Fibroblast of lung (primary cell): ENCODE data around the gene ST6GALNAC3. TPM values are rescaled to one million over a fixed set of nuclear protein-coding genes. Genes with fewer than 3 reads are reported as not detected.

ENCODE experiments used
- DNase-seq, 2 donors: peaks; one replicate each; pipeline versions ENCODE4 v3.0.0 to v3.0.0-alpha.2; 2010; ENCODE audit warnings: low read depth in 2 of 2
- H2AFZ ChIP-seq: 2 replicates; pipeline ENCODE4 v1.5.1; 2012; ENCODE audit warnings: low read length, control low read depth, inconsistent platforms
- H3K27ac ChIP-seq: 2 replicates; pipeline ENCODE4 v1.5.1; 2011; ENCODE audit warnings: low read length, control low read depth; ENCODE audit not compliant: insufficient read depth
- H3K27me3 ChIP-seq: 2 replicates; pipeline ENCODE4 v1.5.1; 2011; ENCODE audit warnings: mild to moderate bottlenecking, low read length; ENCODE audit not compliant: control insufficient read depth, insufficient read depth
- H3K36me3 ChIP-seq: 2 replicates; pipeline ENCODE4 v1.5.1; 2011; ENCODE audit warnings: low read length; ENCODE audit not compliant: control insufficient read depth, insufficient read depth
- H3K4me1 ChIP-seq: 2 replicates; pipeline ENCODE4 v1.5.1; 2011; ENCODE audit warnings: low read length; ENCODE audit not compliant: control insufficient read depth, insufficient read depth; ENCODE audit errors: extremely low read depth
- H3K4me2 ChIP-seq: 2 replicates; pipeline ENCODE4 v1.5.1; 2011; ENCODE audit warnings: low read length, control low read depth; ENCODE audit not compliant: insufficient read depth; ENCODE audit errors: extremely low read depth
- H3K4me3 ChIP-seq, 4 experiments: fragments of 200-600 bp in 1 of 4; sonication (generic) in 1 of 4; replicated peaks in 1 of 4; 2 replicates each; pipeline ENCODE4 v1.5.1; 2011 to 2016; ENCODE audit warnings: low read length in 4 of 4, low read depth in 3 of 4, mild to moderate bottlenecking in 3 of 4, control low read depth in 2 of 4, inconsistent platforms in 1 of 4, mixed read lengths in 1 of 4; ENCODE audit not compliant: insufficient read depth in 1 of 4; ENCODE audit errors: control extremely low read depth in 1 of 4
- H3K79me2 ChIP-seq: 2 replicates; pipeline ENCODE4 v1.5.1; 2012; ENCODE audit warnings: mild to moderate bottlenecking, low read length, inconsistent platforms; ENCODE audit not compliant: control insufficient read depth, insufficient read depth
- H3K9ac ChIP-seq: 2 replicates; pipeline ENCODE4 v1.5.1; 2011; ENCODE audit warnings: mild to moderate bottlenecking, low read length, control low read depth; ENCODE audit not compliant: insufficient read depth
- H3K9me3 ChIP-seq: 2 replicates; pipeline ENCODE4 v1.5.1; 2012; ENCODE audit warnings: low read depth, low read length; ENCODE audit not compliant: control insufficient read depth, insufficient read depth
- H4K20me1 ChIP-seq: 2 replicates; pipeline ENCODE4 v1.5.1; 2011; ENCODE audit warnings: low read length; ENCODE audit not compliant: control insufficient read depth, insufficient read depth; ENCODE audit errors: extremely low read depth
- CTCF ChIP-seq, 2 donors: IDR thresholded peaks in 1 of 2; conservative IDR thresholded peaks in 1 of 2; 1 replicate in 1 of 2; 2 replicates in 1 of 2; pipeline ENCODE4 v1.5.1; 2011 to 2012; ENCODE audit warnings: low read length in 2 of 2, control low read depth in 1 of 2, inconsistent platforms in 1 of 2, low read depth in 1 of 2, mild to moderate bottlenecking in 1 of 2
- EZH2 ChIP-seq: IDR thresholded peaks from 2 replicates; pipeline ENCODE4 v1.5.1; 2012; ENCODE audit warnings: low read length, control low read depth, mild to moderate bottlenecking; ENCODE audit errors: missing control alignments
- polyA plus RNA-seq, 2 donors: library from polyadenylated mRNA; depleted of rRNA in 1 of 2; stranded (reverse) in 1 of 2; unstranded in 1 of 2; fragments of >200 nt; gene quantifications; 2 replicates each; pipeline ENCODE4 v1.2.1, GENCODE V29; 2011 to 2012; ENCODE audit warnings: missing spikeins in 1 of 2
- total RNA-seq: library from RNA; depleted of rRNA; stranded (reverse); fragments of >200 nt; gene quantifications from 2 replicates; pipeline ENCODE4 v1.2.1, GENCODE V29; 2014

Gene ST6GALNAC3
- total and polyA plus RNA-seq, 2 donors (not counting 1 experiment from before 2014, with no cell fraction given): 0.34 to 0.66 TPM

GRCh38 chr1:76450229-76450628, 375.7 kb downstream of the ST6GALNAC3 start:
- Histone ChIP-seq H3K27ac (no peak overlapping the region), H4K20me1 (no peaks in the 10 kb centered on the region), H3K79me2 (no peaks in the 10 kb centered on the region), H3K9me3 (no peaks in the 10 kb centered on the region), H3K27me3 (no peaks in the 10 kb centered on the region), H3K4me3 (no peak overlapping the region), H3K9ac (no peak overlapping the region), H2AFZ (no peak overlapping the region), H3K36me3 (no peaks in the 10 kb centered on the region), H3K4me1 (no peaks in the 10 kb centered on the region), H3K4me2 (no peak overlapping the region)
- TF ChIP-seq EZH2: no peak
- no peak for TF ChIP-seq CTCF (conservative IDR thresholded peaks at IDR 0.05 in 1 of 2, IDR thresholded peaks at IDR 0.05 in 1 of 2; ENCODE audit: low read depth in 1 of 2, low read length in 2 of 2)
- no peak for DNase-seq

GRCh38 chr1:76463278-76463677, 388.7 kb downstream of the ST6GALNAC3 start:
- no peak overlapping the region for H3K4me3 ChIP-seq
- no peak overlapping the region for H3K4me2 ChIP-seq
- no peaks in the 10 kb centered on the region for H3K79me2 ChIP-seq
- TF ChIP-seq EZH2 (no peak), CTCF (conservative IDR thresholded peaks at IDR 0.05 in 1 of 2, IDR thresholded peaks at IDR 0.05 in 1 of 2; ENCODE audit: low read depth in 1 of 2, low read length in 2 of 2) (no peak)
- H3K27me3 ChIP-seq: no peaks in the 10 kb centered on the region
- H4K20me1 ChIP-seq: no peaks in the 10 kb centered on the region
- H3K4me1 ChIP-seq: no peaks in the 10 kb centered on the region
- H3K36me3 ChIP-seq: no peaks in the 10 kb centered on the region
- no peak overlapping the region for H2AFZ ChIP-seq
- no peaks in the 10 kb centered on the region for H3K9me3 ChIP-seq
- no peak for DNase-seq
- no peak overlapping the region for H3K9ac ChIP-seq
- no peak overlapping the region for H3K27ac ChIP-seq

GRCh38 chr1:76463849-76464248, 389.3 kb downstream of the ST6GALNAC3 start:
- Histone ChIP-seq H3K36me3 (no peaks in the 10 kb centered on the region), H3K79me2 (no peaks in the 10 kb centered on the region), H3K27me3 (no peaks in the 10 kb centered on the region), H3K27ac (no peak overlapping the region), H2AFZ (no peak overlapping the region), H3K9me3 (no peaks in the 10 kb centered on the region), H3K4me2 (no peak overlapping the region), H3K4me3 (no peak overlapping the region), H4K20me1 (no peaks in the 10 kb centered on the region), H3K4me1 (no peaks in the 10 kb centered on the region), H3K9ac (no peak overlapping the region)
- TF ChIP-seq EZH2 (no peak), CTCF (conservative IDR thresholded peaks at IDR 0.05 in 1 of 2, IDR thresholded peaks at IDR 0.05 in 1 of 2; ENCODE audit: low read depth in 1 of 2, low read length in 2 of 2) (no peak)
- DNase-seq: no peak
